ENCODE data around the gene EPC2.

EPC2 gene

DNA sequence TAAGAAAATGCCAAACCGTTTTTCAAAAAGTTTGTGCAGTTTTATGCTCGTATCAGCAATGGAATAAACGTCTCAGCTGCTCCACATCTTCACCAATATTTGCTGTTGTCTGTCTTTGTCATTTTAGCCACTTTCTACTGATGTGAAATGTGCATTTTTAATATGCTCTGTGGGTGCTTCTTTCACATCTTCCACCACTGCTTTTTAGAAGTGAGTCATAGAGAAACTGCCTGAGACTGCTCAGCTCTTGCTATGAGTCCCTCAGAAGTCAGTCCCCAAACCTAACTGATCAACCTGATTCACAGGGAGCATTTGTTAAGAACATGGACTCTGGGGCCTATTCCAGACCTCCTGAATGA lies 41.0 kb upstream of the EPC2 start:
- no peaks in the 10 kb centered on the region for H3K27me3 ChIP-seq (ENCODE audit: insufficient read depth, low read depth, severe bottlenecking)
- no peak overlapping the region for H3K4me3 ChIP-seq (ENCODE audit: low read depth, low read length)
- H3K36me3 ChIP-seq, result no peaks in the 10 kb centered on the region
- no peak for DNase-seq
- H3K9me3 ChIP-seq (ENCODE audit: severe bottlenecking), result peaks cover 4% of the 10 kb centered on the region
- H3K27ac ChIP-seq, result no peak overlapping the region
- TF ChIP-seq, protein P1, sequence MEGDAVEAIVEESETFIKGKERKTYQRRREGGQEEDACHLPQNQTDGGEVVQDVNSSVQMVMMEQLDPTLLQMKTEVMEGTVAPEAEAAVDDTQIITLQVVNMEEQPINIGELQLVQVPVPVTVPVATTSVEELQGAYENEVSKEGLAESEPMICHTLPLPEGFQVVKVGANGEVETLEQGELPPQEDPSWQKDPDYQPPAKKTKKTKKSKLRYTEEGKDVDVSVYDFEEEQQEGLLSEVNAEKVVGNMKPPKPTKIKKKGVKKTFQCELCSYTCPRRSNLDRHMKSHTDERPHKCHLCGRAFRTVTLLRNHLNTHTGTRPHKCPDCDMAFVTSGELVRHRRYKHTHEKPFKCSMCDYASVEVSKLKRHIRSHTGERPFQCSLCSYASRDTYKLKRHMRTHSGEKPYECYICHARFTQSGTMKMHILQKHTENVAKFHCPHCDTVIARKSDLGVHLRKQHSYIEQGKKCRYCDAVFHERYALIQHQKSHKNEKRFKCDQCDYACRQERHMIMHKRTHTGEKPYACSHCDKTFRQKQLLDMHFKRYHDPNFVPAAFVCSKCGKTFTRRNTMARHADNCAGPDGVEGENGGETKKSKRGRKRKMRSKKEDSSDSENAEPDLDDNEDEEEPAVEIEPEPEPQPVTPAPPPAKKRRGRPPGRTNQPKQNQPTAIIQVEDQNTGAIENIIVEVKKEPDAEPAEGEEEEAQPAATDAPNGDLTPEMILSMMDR (IDR thresholded peaks at IDR 0.05; ENCODE audit: low read depth, low read length), result no peak

DNA sequence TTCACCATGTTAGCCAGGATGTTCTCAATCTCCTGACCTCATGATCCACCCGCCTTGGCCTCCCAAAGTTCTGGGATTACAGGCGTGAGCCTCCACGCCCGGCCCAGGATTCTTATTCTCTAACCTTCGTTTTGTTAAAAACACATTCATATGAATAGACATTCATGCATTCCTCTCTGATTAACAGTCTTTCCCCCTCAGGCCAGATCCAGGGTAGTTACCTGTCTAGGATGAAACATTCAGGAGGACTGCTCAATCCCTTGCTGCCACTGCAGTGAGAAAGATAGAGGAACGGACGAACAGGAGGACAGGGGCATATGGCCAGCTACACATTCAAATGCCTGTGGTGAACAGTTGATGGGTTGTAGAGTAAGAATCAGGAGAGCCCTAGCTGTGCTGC lies 39.6 kb upstream of the EPC2 start:
- no peaks in the 10 kb centered on the region for H3K36me3 ChIP-seq
- no peaks in the 10 kb centered on the region for H3K27me3 ChIP-seq (ENCODE audit: insufficient read depth, low read depth, severe bottlenecking)
- no peak overlapping the region for H3K4me3 ChIP-seq (ENCODE audit: low read depth, low read length)
- H3K9me3 ChIP-seq (ENCODE audit: severe bottlenecking), result peaks cover 4% of the 10 kb centered on the region
- TF ChIP-seq, protein P1 (IDR thresholded peaks at IDR 0.05; ENCODE audit: low read depth, low read length), result no peak
- DNase-seq, result no peak
- H3K27ac ChIP-seq, result no peak overlapping the region

DNA sequence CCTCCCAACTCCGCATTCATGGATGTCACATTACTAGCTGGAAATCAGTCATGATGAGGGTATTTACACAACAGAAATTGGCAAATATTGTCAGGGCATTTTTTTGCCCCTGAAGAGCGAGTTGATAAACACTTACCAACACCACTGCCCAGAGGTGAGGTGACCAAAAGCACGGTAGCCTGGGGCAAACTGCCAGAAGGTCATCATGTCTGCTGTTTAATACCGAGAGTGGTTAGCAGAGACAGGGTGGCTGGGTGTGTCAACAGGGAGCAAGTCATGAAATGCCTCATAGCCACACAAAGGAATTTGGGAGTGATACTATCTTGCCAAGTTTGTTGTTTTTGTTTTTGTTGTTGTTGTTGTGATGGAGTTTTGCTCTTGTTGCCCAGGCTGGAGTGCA lies 37.0 kb upstream of the EPC2 start:
- TF ChIP-seq, protein P1 (IDR thresholded peaks at IDR 0.05; ENCODE audit: low read depth, low read length), result no peak
- Histone ChIP-seq H3K27ac (no peak overlapping the region), H3K9me3 (ENCODE audit: severe bottlenecking) (no peaks in the 10 kb centered on the region), H3K36me3 (no peaks in the 10 kb centered on the region), H3K27me3 (ENCODE audit: insufficient read depth, low read depth, severe bottlenecking) (no peaks in the 10 kb centered on the region), H3K4me3 (ENCODE audit: low read depth, low read length) (no peak overlapping the region)
- no peak for DNase-seq

DNA sequence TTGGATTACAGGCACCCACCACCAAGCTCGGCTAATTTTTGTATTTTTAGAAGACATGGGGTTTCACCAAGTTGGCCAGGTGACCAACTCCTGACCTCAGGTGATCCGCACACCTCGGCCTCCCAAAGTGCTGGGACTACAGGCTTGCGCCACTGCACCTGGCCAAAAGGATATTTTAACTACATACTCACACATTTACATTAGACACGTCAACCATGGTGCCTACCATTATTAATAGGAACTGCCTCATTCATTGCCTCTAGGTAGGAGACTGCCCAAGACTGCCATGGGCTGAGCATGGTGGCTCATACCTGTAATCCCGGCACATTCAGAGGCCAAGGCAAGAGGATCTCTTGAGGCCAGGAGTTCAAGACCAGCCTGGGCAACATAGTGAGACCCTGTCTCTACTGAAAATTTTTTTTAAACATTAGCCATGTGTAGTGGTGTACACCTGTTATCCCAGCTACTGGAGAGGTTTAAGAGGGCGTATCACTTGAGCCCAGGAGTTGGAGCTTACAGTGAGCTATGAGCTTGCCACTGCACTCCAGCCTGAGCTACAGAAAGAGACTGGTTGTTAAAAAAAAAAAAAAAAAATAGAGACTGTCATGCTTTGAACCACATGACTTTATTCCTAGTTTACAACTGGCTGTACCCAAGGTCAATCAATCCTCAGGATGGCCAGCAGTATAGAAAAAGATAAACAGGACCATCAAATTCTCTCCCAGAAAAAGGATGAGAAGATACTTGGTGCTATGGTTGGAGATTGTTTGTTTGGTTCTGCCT lies 31.1 kb upstream of the EPC2 start:
- TF ChIP-seq, protein P1 (IDR thresholded peaks at IDR 0.05; ENCODE audit: low read depth, low read length), result no peak
- Histone ChIP-seq H3K27me3 (ENCODE audit: insufficient read depth, low read depth, severe bottlenecking) (no peaks in the 10 kb centered on the region), H3K27ac (no peak overlapping the region), H3K4me3 (ENCODE audit: low read depth, low read length) (no peak overlapping the region), H3K36me3 (no peaks in the 10 kb centered on the region), H3K9me3 (ENCODE audit: severe bottlenecking) (no peaks in the 10 kb centered on the region)
- DNase-seq, result no peak

DNA sequence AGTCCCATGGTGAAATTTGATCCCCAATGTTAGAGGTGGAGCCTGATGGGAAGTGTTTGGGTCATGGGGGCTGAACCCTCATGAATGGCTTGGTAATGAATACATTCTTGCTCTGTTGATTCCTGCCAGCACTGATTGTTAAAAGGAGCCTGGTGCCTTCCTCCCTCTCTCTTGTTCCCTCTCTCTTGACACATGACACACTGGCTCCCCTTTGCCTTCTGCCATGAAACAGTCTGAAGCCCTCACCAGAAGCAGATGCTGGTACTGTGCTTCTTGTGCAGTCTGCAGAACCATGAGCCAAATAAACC lies 30.6 kb upstream of the EPC2 start:
- no peak overlapping the region for H3K27ac ChIP-seq

More for the DNA sequence above, 30.6 kb upstream of the EPC2 start:
- Histone ChIP-seq H3K4me3 (ENCODE audit: low read depth, low read length) (no peak overlapping the region), H3K27me3 (ENCODE audit: insufficient read depth, low read depth, severe bottlenecking) (no peaks in the 10 kb centered on the region), H3K36me3 (no peaks in the 10 kb centered on the region), H3K9me3 (ENCODE audit: severe bottlenecking) (no peaks in the 10 kb centered on the region)
- DNase-seq, result no peak
- TF ChIP-seq, protein P1 (IDR thresholded peaks at IDR 0.05; ENCODE audit: low read depth, low read length), result no peak

Measured in WERI-Rb-1 (cell line).